ENCODE data around the gene ZNF750.

DNA sequence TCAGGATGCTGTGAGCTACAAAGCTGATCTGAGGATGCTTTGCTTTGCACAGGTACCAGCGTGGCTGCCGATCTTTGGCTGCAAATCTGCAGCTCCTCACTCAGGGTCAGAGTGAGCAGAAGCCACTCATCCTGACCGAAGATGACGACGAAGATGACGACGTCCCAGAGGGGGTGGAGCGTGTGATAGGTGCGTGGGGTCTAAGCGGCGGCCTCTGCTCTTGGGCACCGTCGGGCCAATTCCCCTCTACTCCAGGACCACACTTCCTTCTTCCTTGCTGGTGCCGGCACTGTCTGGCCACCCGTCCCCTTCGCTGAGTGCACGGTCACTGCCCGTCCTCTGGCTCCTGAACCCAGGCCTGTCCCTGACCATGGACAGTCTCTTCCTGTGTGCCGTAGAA lies 34.0 kb downstream of the ZNF750 start:
- TF ChIP-seq, protein P1, sequence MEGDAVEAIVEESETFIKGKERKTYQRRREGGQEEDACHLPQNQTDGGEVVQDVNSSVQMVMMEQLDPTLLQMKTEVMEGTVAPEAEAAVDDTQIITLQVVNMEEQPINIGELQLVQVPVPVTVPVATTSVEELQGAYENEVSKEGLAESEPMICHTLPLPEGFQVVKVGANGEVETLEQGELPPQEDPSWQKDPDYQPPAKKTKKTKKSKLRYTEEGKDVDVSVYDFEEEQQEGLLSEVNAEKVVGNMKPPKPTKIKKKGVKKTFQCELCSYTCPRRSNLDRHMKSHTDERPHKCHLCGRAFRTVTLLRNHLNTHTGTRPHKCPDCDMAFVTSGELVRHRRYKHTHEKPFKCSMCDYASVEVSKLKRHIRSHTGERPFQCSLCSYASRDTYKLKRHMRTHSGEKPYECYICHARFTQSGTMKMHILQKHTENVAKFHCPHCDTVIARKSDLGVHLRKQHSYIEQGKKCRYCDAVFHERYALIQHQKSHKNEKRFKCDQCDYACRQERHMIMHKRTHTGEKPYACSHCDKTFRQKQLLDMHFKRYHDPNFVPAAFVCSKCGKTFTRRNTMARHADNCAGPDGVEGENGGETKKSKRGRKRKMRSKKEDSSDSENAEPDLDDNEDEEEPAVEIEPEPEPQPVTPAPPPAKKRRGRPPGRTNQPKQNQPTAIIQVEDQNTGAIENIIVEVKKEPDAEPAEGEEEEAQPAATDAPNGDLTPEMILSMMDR (conservative IDR thresholded peaks at IDR 0.05; ENCODE audit: low read depth, low read length), result no peak
- TF ChIP-seq EZH2 (IDR thresholded peaks at IDR 0.05; ENCODE audit: borderline replicate concordance, low read depth, low read length, poor library complexity, severe bottlenecking), result no peak
